GM12891 (cell line): Measurements from ENCODE around the gene IRX2.

Experiments used
- POLR2A ChIP-seq: IDR thresholded peaks from 2 replicates; pipeline ENCODE4 v1.6.1; 2011; ENCODE audit warnings: low read depth, low read length, control low read depth
- POLR2AphosphoS5 ChIP-seq: IDR thresholded peaks from 2 replicates; pipeline ENCODE4 v1.6.1; 2011; ENCODE audit warnings: low read depth, low read length, control low read depth
- TAF1 ChIP-seq: IDR thresholded peaks from 2 replicates; pipeline ENCODE4 v1.6.1; 2011; ENCODE audit warnings: low read depth, low read length, control low read depth

- no peak for TF ChIP-seq POLR2A
- TF ChIP-seq POLR2AphosphoS5 = no peak
- no peak for TF ChIP-seq TAF1
Observed at GRCh38 chr5:2708132-2708531, 43.3 kb downstream of the IRX2 start.
